GM21515 (cell line): ENCODE results near the gene CENPP.
"Not testable (repeated sequence)": the region's sequence is repeated elsewhere in the genome, so short reads cannot be mapped to it uniquely, and the experiment has no call there.

Source experiments
- ATAC-seq: cut with Tn5 transposase; IDR thresholded peaks from one replicate; pipeline ENCODE4 v1.9.1; 2021; ENCODE audit not compliant: unreplicated experiment

CENPP gene

GRCh38 chr9:92589923-92590322, 264.2 kb downstream of the CENPP start:
- ATAC-seq = no peak

GRCh38 chr9:92590377-92590776, 264.6 kb downstream of the CENPP start:
- no peak for ATAC-seq

- ATAC-seq = no peak
Measured at GRCh38 chr9:92592537-92592936, 266.8 kb downstream of the CENPP start.

- no peak for ATAC-seq
Measured at GRCh38 chr9:92592946-92593861, 267.5 kb downstream of the CENPP start.

- ATAC-seq = not testable (repeated sequence)
Measured at GRCh38 chr9:92595075-92595474, 269.3 kb downstream of the CENPP start.

GRCh38 chr9:92595930-92596329, 270.2 kb downstream of the CENPP start:
- ATAC-seq = no peak

- no peak for ATAC-seq
Measured at GRCh38 chr9:92598382-92598781, 272.6 kb downstream of the CENPP start.

GRCh38 chr9:92599938-92600461, 274.2 kb downstream of the CENPP start:
- no peak for ATAC-seq

- ATAC-seq = no peak
Measured at GRCh38 chr9:92600462-92601261, 274.9 kb downstream of the CENPP start.

- ATAC-seq = no peak
Measured at GRCh38 chr9:92601451-92601850, 275.7 kb downstream of the CENPP start.

- no peak for ATAC-seq
Measured at GRCh38 chr9:92602413-92602812, 276.7 kb downstream of the CENPP start.

GRCh38 chr9:92603100-92603499, 277.3 kb downstream of the CENPP start:
- ATAC-seq = no peak

- ATAC-seq = no peak
Measured at GRCh38 chr9:92603990-92604389, 278.2 kb downstream of the CENPP start.

- ATAC-seq = no peak
Measured at GRCh38 chr9:92605224-92605623, 279.5 kb downstream of the CENPP start.

GRCh38 chr9:92607088-92607487, 281.3 kb downstream of the CENPP start:
- no peak for ATAC-seq

- ATAC-seq = no peak
Measured at GRCh38 chr9:92607773-92608172, 282.0 kb downstream of the CENPP start.

GRCh38 chr9:92608241-92608908, 282.6 kb downstream of the CENPP start:
- no peak for ATAC-seq

GRCh38 chr9:92608909-92609445, 283.2 kb downstream of the CENPP start:
- no peak for ATAC-seq

GRCh38 chr9:92610470-92611420, 285.0 kb downstream of the CENPP start:
- no peak for ATAC-seq
